Upper lobe of left lung (tissue), 6 donors: Measurements from ENCODE around the gene GNL2. TPM values are rescaled to one million over a fixed set of nuclear protein-coding genes. Genes with fewer than 3 reads are reported as not detected.
"Not testable (repeated sequence)": the region's sequence is repeated elsewhere in the genome, so short reads cannot be mapped to it uniquely, and the experiment has no call there.

ENCODE experiments used
- ATAC-seq, 2 donors: fragments of 200-7000 bp; cut with Tn5 transposase; one replicate each; pipeline ENCODE4 v1.9.1; 2022; ENCODE audit warnings: mild to moderate bottlenecking in 2 of 2, moderate library complexity in 2 of 2; ENCODE audit not compliant: low FRiP score in 2 of 2
- DNase-seq, 2 donors: peaks; one replicate each; pipeline ENCODE4 v3.0.0-alpha.2; 2019 to 2020
- H3K27ac ChIP-seq, 4 donors: fragments of 200-600 bp; sonication (generic); one replicate each; pipeline ENCODE4 v1.5.1; 2016 to 2019
- H3K27me3 ChIP-seq, 4 donors: fragments of 200-600 bp; sonication (generic); one replicate each; pipeline ENCODE4 v1.5.1; 2017 to 2019
- H3K36me3 ChIP-seq, 4 donors: fragments of 200-600 bp; sonication (generic); one replicate each; pipeline ENCODE4 v1.5.1; 2016 to 2019
- H3K4me1 ChIP-seq, 4 donors: fragments of 200-600 bp; sonication (generic); one replicate each; pipeline ENCODE4 v1.5.1; 2018 to 2019
- H3K4me3 ChIP-seq, 4 donors: fragments of 200-600 bp; sonication (generic); one replicate each; pipeline ENCODE4 v1.5.1; 2017 to 2019; ENCODE audit warnings: mild to moderate bottlenecking in 2 of 4, moderate library complexity in 1 of 4
- H3K9me3 ChIP-seq, 4 donors: fragments of 200-600 bp; sonication (generic); one replicate each; pipeline ENCODE4 v1.5.1; 2018 to 2019
- EP300 ChIP-seq, 4 donors: sonication (generic); formaldehyde crosslinking; IDR thresholded peaks; one replicate each; pipeline ENCODE4 v1.5.1; 2017; ENCODE audit warnings: antibody characterized with exemption in 4 of 4, control low read depth in 2 of 4
- POLR2A ChIP-seq, 4 donors: fragments of 450-650 bp; IDR thresholded peaks; one replicate each; pipeline ENCODE4 v1.5.1; 2016 to 2017; ENCODE audit warnings: antibody characterized with exemption in 4 of 4, mild to moderate bottlenecking in 2 of 4
- POLR2AphosphoS5 ChIP-seq, 2 donors: sonication (generic); formaldehyde crosslinking; IDR thresholded peaks; one replicate each; pipeline ENCODE4 v1.5.1; 2017; ENCODE audit warnings: antibody characterized with exemption in 2 of 2
- WGBS, 2 donors: methylation state at CpG; one replicate each; pipeline ENCODE4 v1.1.5; 2017 to 2018; 5-methylcytosine and 5-hydroxymethylcytosine counted together
- total RNA-seq, 6 donors: library from RNA; depleted of rRNA in 4 of 6; stranded (reverse); fragments of >200 nt in 4 of 6; gene quantifications; one replicate each; pipeline versions ENCODE4 v1.1.0 to v1.2.1, GENCODE V29; 2016 to 2021
- TF ChIP-seq, protein P1 (sequence below), 6 experiments: fragments of 450-650 bp in 4 of 6; fragments of 200-600 bp in 2 of 6; sonication (generic) in 2 of 6; IDR thresholded peaks; one replicate each; pipeline ENCODE4 v1.5.1; 2016 to 2019; ENCODE audit warnings: antibody characterized with exemption in 6 of 6
- donor health status: DM: no; HTN: no; CAD: no; lungs with moderate emphysema.
- donor health status: DM: no; HTN: yes; CAD: no; lungs with severe emphysema.

Gene GNL2
- total RNA-seq, 6 donors from 2014 or later: 28.3 to 56.2 (median 40.3) TPM

DNA sequence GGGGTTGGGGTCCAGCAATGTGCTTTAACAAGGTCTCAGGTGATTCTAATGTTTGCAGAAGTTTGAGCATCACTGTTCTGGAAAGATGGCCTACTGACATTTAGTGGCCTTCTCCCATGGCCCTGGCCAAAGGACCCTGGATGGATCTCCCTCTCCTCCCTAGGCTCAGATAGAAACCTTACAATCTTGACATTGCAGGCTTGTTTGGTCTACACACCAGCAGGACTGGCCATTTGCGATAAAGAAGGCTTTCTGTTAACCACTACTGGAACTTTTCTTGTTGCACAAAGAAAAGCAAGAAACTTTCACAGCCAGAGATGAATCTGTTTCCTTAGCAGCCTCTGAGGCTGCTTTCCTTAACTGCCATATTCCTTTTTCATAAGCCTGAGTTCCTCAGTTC is 32.8 kb downstream of the GNL2 start:
- Histone ChIP-seq H3K4me3 (no peak overlapping the region), H3K9me3 (no peaks in the 10 kb centered on the region), H3K4me1 (peaks cover 0 to 4% (median 0%) of the 10 kb centered on the region in 4 donors), H3K36me3 (peaks cover 20 to 63% (median 43%) of the 10 kb centered on the region in 4 donors), H3K27me3 (no peaks in the 10 kb centered on the region), H3K27ac (no peak overlapping the region)
- WGBS, 2 donors: 83 to 100% methylated on average over 1 of the region's 1 CpG
- TF ChIP-seq POLR2AphosphoS5 (IDR thresholded peaks at IDR 0.05) (no peak), POLR2A (IDR thresholded peaks at IDR 0.05) (no peak), EP300 (IDR thresholded peaks at IDR 0.05) (no peak)
- TF ChIP-seq, protein P1, sequence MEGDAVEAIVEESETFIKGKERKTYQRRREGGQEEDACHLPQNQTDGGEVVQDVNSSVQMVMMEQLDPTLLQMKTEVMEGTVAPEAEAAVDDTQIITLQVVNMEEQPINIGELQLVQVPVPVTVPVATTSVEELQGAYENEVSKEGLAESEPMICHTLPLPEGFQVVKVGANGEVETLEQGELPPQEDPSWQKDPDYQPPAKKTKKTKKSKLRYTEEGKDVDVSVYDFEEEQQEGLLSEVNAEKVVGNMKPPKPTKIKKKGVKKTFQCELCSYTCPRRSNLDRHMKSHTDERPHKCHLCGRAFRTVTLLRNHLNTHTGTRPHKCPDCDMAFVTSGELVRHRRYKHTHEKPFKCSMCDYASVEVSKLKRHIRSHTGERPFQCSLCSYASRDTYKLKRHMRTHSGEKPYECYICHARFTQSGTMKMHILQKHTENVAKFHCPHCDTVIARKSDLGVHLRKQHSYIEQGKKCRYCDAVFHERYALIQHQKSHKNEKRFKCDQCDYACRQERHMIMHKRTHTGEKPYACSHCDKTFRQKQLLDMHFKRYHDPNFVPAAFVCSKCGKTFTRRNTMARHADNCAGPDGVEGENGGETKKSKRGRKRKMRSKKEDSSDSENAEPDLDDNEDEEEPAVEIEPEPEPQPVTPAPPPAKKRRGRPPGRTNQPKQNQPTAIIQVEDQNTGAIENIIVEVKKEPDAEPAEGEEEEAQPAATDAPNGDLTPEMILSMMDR (IDR thresholded peaks at IDR 0.05): no peak
- no peak for ATAC-seq
- no peak for DNase-seq

DNA sequence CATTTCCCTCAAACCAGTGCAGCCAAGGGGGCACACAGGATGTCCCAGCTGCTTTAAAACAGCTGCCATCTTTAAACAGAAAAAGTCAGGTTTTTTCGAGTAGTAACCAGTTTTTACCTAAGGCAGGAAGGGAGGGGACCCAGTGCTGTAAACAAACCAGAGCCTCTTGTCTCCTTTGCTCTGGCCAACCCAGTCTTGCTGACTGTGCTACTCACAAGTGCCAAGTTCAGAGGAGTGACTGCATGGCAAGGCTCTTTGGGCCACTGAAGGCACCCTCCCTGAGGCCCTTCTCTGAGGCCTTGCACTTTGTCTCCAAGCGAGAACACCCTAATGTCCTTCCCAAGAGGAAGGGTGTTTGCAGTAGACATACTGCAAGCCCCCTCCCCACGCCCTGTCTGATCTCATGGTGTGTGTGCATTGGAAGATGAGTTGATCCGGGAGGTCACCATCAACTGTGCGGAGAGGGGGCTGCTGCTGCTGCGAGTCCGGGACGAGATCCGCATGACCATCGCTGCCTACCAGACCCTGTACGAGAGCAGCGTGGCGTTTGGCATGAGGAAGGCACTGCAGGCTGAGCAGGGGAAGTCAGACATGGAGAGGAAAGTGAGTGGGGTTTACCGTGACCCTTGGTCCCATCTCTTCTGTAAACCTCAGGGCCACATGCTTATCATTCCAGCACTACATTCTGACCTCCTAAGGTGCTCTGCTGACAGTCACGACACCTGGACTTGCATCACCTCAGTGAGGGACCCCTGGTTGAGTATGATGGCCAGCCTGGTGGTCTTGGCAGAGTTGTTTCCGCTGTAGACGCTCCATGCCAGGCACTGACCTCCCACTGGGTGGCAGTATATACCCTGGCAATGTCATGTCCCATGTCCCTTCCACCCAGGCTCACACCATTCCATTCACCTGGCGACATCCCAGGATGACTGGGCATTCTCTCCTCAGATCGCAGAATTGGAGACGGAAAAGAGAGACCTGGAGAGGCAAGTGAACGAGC is 34.3 kb downstream of the GNL2 start:
- Histone ChIP-seq H3K4me3 (no peak overlapping the region), H3K27ac (no peak overlapping the region), H3K4me1 (peaks cover 1 to 17% (median 4%) of the 10 kb centered on the region in 4 donors), H3K27me3 (no peaks in the 10 kb centered on the region), H3K9me3 (no peaks in the 10 kb centered on the region), H3K36me3 (peaks cover 6 to 48% (median 28%) of the 10 kb centered on the region in 4 donors)
- no peak for ATAC-seq
- DNase-seq: peak in 1 of 2 donors; percentile 34
- TF ChIP-seq POLR2AphosphoS5 (IDR thresholded peaks at IDR 0.05): no peak
- TF ChIP-seq, protein P1 (IDR thresholded peaks at IDR 0.05): peak in 5 of 6 experiments; percentile 22 to 38 (median 28)
- 90 to 95% methylated on average over 19 to 21 of the region's 21 CpGs for WGBS, 2 donors

DNA sequence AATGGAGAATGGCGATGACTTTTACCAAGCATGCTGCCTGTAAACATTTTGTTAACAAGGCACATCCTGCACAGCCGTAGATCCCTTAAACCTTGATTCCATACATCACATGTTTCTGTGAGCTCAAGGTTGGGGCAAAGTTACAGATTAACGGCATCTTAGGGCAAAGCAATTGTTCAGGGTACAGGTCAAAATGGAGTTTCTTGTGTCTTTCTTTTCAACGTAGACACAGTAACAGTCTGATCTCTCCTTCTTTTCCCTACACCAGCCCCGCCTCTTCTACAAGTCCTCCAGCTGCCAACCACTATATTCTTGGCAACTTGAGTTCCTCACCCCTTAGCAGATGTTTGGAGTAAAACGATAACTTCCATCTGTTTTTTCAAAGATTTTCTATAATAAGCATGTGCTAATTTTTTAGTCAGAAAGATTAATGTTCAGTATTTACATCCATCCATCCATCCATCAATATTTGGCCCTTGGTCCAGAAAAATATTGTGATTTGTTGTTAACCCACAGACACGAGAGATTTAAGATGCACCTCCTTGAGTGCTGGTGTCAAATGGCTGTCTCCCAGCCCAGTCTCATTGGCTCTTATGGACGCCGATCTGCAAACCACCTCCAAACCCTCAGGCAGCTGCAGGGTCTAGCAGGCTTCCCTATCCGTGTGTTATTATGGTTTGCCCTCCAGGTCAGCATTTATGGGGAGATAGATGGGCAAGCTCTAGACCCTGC is 35.2 kb downstream of the GNL2 start:
- Histone ChIP-seq H3K4me3 (no peak overlapping the region), H3K27ac (no peak overlapping the region), H3K27me3 (no peaks in the 10 kb centered on the region), H3K4me1 (peaks cover 6 to 25% (median 10%) of the 10 kb centered on the region in 4 donors), H3K9me3 (no peaks in the 10 kb centered on the region), H3K36me3 (peaks cover 0 to 39% (median 19%) of the 10 kb centered on the region in 4 donors)
- DNase-seq (no peak), ATAC-seq (no peak)
- WGBS, 2 donors: 76 to 80% methylated on average over 8 to 10 of the region's 10 CpGs
- TF ChIP-seq, protein P1 (IDR thresholded peaks at IDR 0.05): no peak
- TF ChIP-seq EP300 (IDR thresholded peaks at IDR 0.05): no peak
- TF ChIP-seq POLR2A (IDR thresholded peaks at IDR 0.05): no peak
- no peak for TF ChIP-seq POLR2AphosphoS5 (IDR thresholded peaks at IDR 0.05)

DNA sequence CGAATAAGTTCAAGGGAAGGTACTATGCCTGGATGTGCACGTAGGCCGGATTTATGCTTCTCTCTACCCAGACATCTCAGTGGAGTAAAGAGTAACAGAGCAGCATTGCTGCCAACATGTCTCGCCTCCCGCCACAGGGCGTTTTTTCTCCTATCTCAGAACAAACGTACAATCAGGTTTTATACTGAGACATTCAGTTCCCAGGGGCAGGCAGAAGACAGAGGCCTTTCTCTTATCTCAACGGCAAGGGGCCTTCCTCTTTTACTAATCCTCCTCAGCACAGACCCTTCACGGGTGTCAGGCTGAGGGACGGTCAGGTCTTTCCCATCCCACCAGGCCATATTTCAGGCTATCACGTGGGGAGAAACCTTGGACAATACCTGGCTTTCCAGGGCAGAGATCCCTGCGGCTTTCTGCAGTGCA is 35.8 kb downstream of the GNL2 start:
- not testable (repeated sequence) for DNase-seq, H3K4me3 ChIP-seq, ATAC-seq, H3K9me3 ChIP-seq, H3K27me3 ChIP-seq, H3K27ac ChIP-seq
- 77 to 79% methylated on average over 12 of the region's 12 CpGs for WGBS, 2 donors
- Histone ChIP-seq H3K4me1 (peaks cover 6 to 25% (median 10%) of the 10 kb centered on the region in 4 donors), H3K36me3 (peaks cover 0 to 33% (median 13%) of the 10 kb centered on the region in 4 donors)

DNA sequence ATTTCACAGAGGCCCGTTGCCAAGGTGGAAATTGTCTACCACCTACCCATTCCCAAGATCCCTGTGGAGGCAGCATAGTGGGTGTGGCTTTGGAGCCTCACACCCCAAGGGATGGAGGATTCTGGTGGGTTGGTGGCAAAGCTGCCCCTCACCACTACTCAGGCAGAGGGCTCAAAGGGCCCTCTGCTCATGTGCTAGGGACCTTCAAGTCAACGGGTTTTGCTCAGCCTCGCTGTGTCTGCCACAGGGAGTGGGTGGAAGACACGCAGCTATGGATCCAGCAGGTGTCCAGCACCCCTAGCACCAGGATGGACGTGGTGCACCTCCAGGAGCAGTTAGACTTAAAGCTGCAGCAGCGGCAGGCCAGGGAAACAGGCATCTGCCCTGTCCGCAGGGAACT is 36.7 kb downstream of the GNL2 start:
- no peak for DNase-seq
- Histone ChIP-seq H3K36me3 (peaks cover 0 to 26% (median 9%) of the 10 kb centered on the region in 4 donors), H3K27ac (no peak overlapping the region), H3K4me1 (peaks cover 10 to 29% (median 14%) of the 10 kb centered on the region in 4 donors), H3K4me3 (no peak overlapping the region), H3K27me3 (no peaks in the 10 kb centered on the region), H3K9me3 (no peaks in the 10 kb centered on the region)
- ATAC-seq: no peak
- TF ChIP-seq POLR2A (IDR thresholded peaks at IDR 0.05) (no peak), POLR2AphosphoS5 (IDR thresholded peaks at IDR 0.05) (no peak), EP300 (IDR thresholded peaks at IDR 0.05) (no peak)
- TF ChIP-seq, protein P1 (IDR thresholded peaks at IDR 0.05): no peak
- 97 to 99% methylated on average over 5 to 7 of the region's 7 CpGs for WGBS, 2 donors
